VCaP (cell line): Measurements from ENCODE around the gene NOS1.

Experiments used
- H3K27ac ChIP-seq: fragments of 450-650 bp; 2 replicates; pipeline ENCODE4 v1.5.1; 2017
- CTCF ChIP-seq: fragments of 450-650 bp; conservative IDR thresholded peaks from 2 replicates; pipeline ENCODE4 v1.5.1; 2017; ENCODE audit warnings: mild to moderate bottlenecking, moderate library complexity

The NOS1 gene

GRCh38 chr12:117312770-117313169 is 48.7 kb downstream of the NOS1 start:
- no peak overlapping the region for H3K27ac ChIP-seq
- TF ChIP-seq CTCF = no peak

- no peak for TF ChIP-seq CTCF
- H3K27ac ChIP-seq = no peak overlapping the region; the same call in 1 of the 2 replicates
These were observed 52.0 kb downstream of the NOS1 start for GRCh38 chr12:117309276-117309925.

GRCh38 chr12:117300174-117300573 is 61.3 kb downstream of the NOS1 start:
- TF ChIP-seq CTCF = no peak
- no peak overlapping the region for H3K27ac ChIP-seq

GRCh38 chr12:117298648-117299225 is 62.7 kb downstream of the NOS1 start:
- no peak for TF ChIP-seq CTCF
- H3K27ac ChIP-seq = no peak overlapping the region

GRCh38 chr12:117298191-117298590 is 63.2 kb downstream of the NOS1 start:
- no peak overlapping the region for H3K27ac ChIP-seq
- TF ChIP-seq CTCF = no peak

GRCh38 chr12:117294189-117294603 is 67.2 kb downstream of the NOS1 start:
- TF ChIP-seq CTCF = no peak

GRCh38 chr12:117293510-117293909 is 67.9 kb downstream of the NOS1 start:
- H3K27ac ChIP-seq = no peak overlapping the region
- no peak for TF ChIP-seq CTCF

More at GRCh38 chr12:117294189-117294603, 67.2 kb downstream of the NOS1 start:
- no peak overlapping the region for H3K27ac ChIP-seq
